ENCODE results near the gene STK32B. TPM values are rescaled to one million over a fixed set of nuclear protein-coding genes. Genes with fewer than 3 reads are reported as not detected.

STK32B gene
- total and polyA plus RNA-seq, 2 donors (not counting 3 experiments of a cell fraction or from before 2014, with no cell fraction given): 5.6 to 7.8 TPM

- DNase-seq (ENCODE audit: low read depth, low spot score) (no peak), FAIRE-seq (no peak)
- no peak overlapping the region for H3K4me2 ChIP-seq (ENCODE audit: insufficient read depth, low read length)
- H3K79me2 ChIP-seq (ENCODE audit: control insufficient read depth, insufficient read depth, low read length): no peaks in the 10 kb centered on the region
- H2AFZ ChIP-seq (ENCODE audit: low read depth, low read length): no peak overlapping the region
- H4K20me1 ChIP-seq (replicated peaks; ENCODE audit: control insufficient read depth, extremely low read depth, insufficient read depth, low read length): no peaks in the 10 kb centered on the region
- no peaks in the 10 kb centered on the region for H3K27me3 ChIP-seq (ENCODE audit: control insufficient read depth in 2 of 2, insufficient read depth in 2 of 2, low read length in 2 of 2)
- BruUV-seq (replicated peaks): no TSS peak
- intact Hi-C loops (cut with micrococcal nuclease): no loop called here
- no peaks in the 10 kb centered on the region for H3K36me3 ChIP-seq (ENCODE audit: control insufficient read depth in 2 of 2, extremely low read depth in 1 of 2, insufficient read depth in 2 of 2, low read length in 2 of 2)
- CTCF ChIA-PET: interaction anchor here (1.0 kb wide), 1 partner anchor 14 kb away, joined by 3 read pairs; no protein-coding TSS in a partner anchor
- no peak overlapping the region for H3K27ac ChIP-seq (ENCODE audit: insufficient read depth, low read depth, low read length)
- no peaks in the 10 kb centered on the region for H3K4me1 ChIP-seq (ENCODE audit: control insufficient read depth, extremely low read depth, insufficient read depth, low read length)
- dilution Hi-C loops (cut with MboI; ENCODE audit: extremely low pct_ligation_motif_present, low sequenced_read_pairs): no loop called here
- POLR2A ChIA-PET: no interaction called here
- TF ChIP-seq POLR2A (IDR thresholded peaks at IDR 0.05; ENCODE audit: low read depth, low read length): no peak
- no peak for TF ChIP-seq MYC (IDR thresholded peaks at IDR 0.05; ENCODE audit: low read depth, low read length)
- no peak for TF ChIP-seq FOS (IDR thresholded peaks at IDR 0.05; ENCODE audit: borderline replicate concordance, insufficient read depth, low read length)
- no peak for TF ChIP-seq JUN (IDR thresholded peaks at IDR 0.05; ENCODE audit: borderline replicate concordance, insufficient read depth, insufficient read length, low read depth)
- no peak for TF ChIP-seq GATA2 (IDR thresholded peaks at IDR 0.05; ENCODE audit: insufficient read depth, insufficient read length, low read depth, low read length)
- no peak for TF ChIP-seq CTCF (IDR thresholded peaks at IDR 0.05; ENCODE audit: extremely low read depth in 1 of 2, insufficient read depth in 1 of 2, low read depth in 1 of 2, low read length in 2 of 2)
- TF ChIP-seq EZH2 (IDR thresholded peaks at IDR 0.05; ENCODE audit: borderline replicate concordance, low read depth, low read length, severe bottlenecking): no peak
- no peak for TF ChIP-seq MAX (IDR thresholded peaks at IDR 0.05; ENCODE audit: insufficient read depth, insufficient read length)
- TF ChIP-seq POLR2AphosphoS5 (IDR thresholded peaks at IDR 0.05; ENCODE audit: insufficient read depth, low read depth, low read length): no peak
- H3K9ac ChIP-seq (replicated peaks; ENCODE audit: extremely low read depth, insufficient read depth, low read length): no peak overlapping the region
- H3K9me3 ChIP-seq (replicated peaks; ENCODE audit: control insufficient read depth, insufficient read depth, low read length): no peaks in the 10 kb centered on the region
- H3K4me3 ChIP-seq (replicated peaks in 1 of 3; ENCODE audit: insufficient read depth in 1 of 3, low read depth in 1 of 3, low read length in 3 of 3): no peak overlapping the region
- no peaks in the 10 kb centered on the region for H3K9me1 ChIP-seq (replicated peaks; ENCODE audit: control insufficient read depth, extremely low read depth, insufficient read depth, low read length)
Observed at GRCh38 chr4:5300283-5300682, 249.0 kb downstream of the STK32B start.

All from endothelial cell of umbilical vein (primary cell).